Activated CD4-positive, CD25-positive, alpha-beta regulatory T cell treated with anti-CD3 and anti-CD28 coated beads, Interleukin-2, amount 50 U/mL, for 24 hours (primary cell): ENCODE measurements around the gene LGALS8.
A peak's percentile ranks its signal among the peaks of the same experiment; 100 is the strongest.
"Not testable (repeated sequence)": the region's sequence is repeated elsewhere in the genome, so short reads cannot be mapped to it uniquely, and the experiment has no call there.

ENCODE experiments used
- ATAC-seq, 2 donors: fragments of 150-1000 bp; cut with Tn5 transposase; one replicate each; pipeline ENCODE4 v1.10.0; 2021; ENCODE audit warnings: mild to moderate bottlenecking in 1 of 2, moderate library complexity in 1 of 2

The LGALS8 gene

GRCh38 chr1:236523704-236524141, at the start of gene LGALS8:
Gene LGALS8, plus strand, starts transcription at chr1:236523982. Its CDS starts 2,089 bp downstream, at chr1:236526071.
- peak; percentile 62 to 66 for ATAC-seq

- no peak for ATAC-seq
Observed at GRCh38 chr1:236476019-236476418, 47.8 kb upstream of the LGALS8 start.

- ATAC-seq: no peak
Observed at GRCh38 chr1:236480758-236481436, 42.9 kb upstream of the LGALS8 start.

GRCh38 chr1:236484310-236484971, 39.3 kb upstream of the LGALS8 start:
- no peak for ATAC-seq

- ATAC-seq: no peak
Observed at GRCh38 chr1:236486356-236487002, 37.3 kb upstream of the LGALS8 start.

- not testable (repeated sequence) for ATAC-seq
Observed at GRCh38 chr1:236489161-236489560, 34.6 kb upstream of the LGALS8 start.

- ATAC-seq: peak; percentile 55 to 79
Observed at GRCh38 chr1:236489710-236490377, 33.9 kb upstream of the LGALS8 start.

- no peak for ATAC-seq
Observed at GRCh38 chr1:236491469-236492136, 32.2 kb upstream of the LGALS8 start.

GRCh38 chr1:236492378-236492777, 31.4 kb upstream of the LGALS8 start:
- ATAC-seq: no peak

GRCh38 chr1:236494082-236494481, 29.7 kb upstream of the LGALS8 start:
- ATAC-seq: no peak

- ATAC-seq: no peak
Observed at GRCh38 chr1:236494586-236495466, 29.0 kb upstream of the LGALS8 start.

- ATAC-seq: no peak
Observed at GRCh38 chr1:236495467-236496112, 28.2 kb upstream of the LGALS8 start.

- ATAC-seq: no peak
Observed at GRCh38 chr1:236497908-236498307, 25.9 kb upstream of the LGALS8 start.

GRCh38 chr1:236501093-236501492, 22.7 kb upstream of the LGALS8 start:
- ATAC-seq: no peak

GRCh38 chr1:236502579-236502971, 21.2 kb upstream of the LGALS8 start:
- no peak for ATAC-seq

GRCh38 chr1:236502972-236503639, 20.7 kb upstream of the LGALS8 start:
- no peak for ATAC-seq

GRCh38 chr1:236504338-236504737, 19.4 kb upstream of the LGALS8 start:
- not testable (repeated sequence) for ATAC-seq

- ATAC-seq: no peak
Observed at GRCh38 chr1:236507022-236507700, 16.6 kb upstream of the LGALS8 start.

GRCh38 chr1:236508593-236509027, 15.2 kb upstream of the LGALS8 start:
- peak; percentile 48 to 52 for ATAC-seq

GRCh38 chr1:236509203-236509602, 14.6 kb upstream of the LGALS8 start:
- ATAC-seq: no peak
